Heart right ventricle (tissue), 16 donors: Measurements from ENCODE around the gene PRKCE. TPM values are rescaled to one million over a fixed set of nuclear protein-coding genes. Genes with fewer than 3 reads are reported as not detected.

Experiments
- ATAC-seq, 8 donors: fragments of 200-7000 bp; cut with Tn5 transposase; one replicate each; pipeline ENCODE4 v1.9.1; 2020; ENCODE audit warnings: mild to moderate bottlenecking in 8 of 8, moderate library complexity in 8 of 8, moderate number of reproducible peaks in 1 of 8
- DNase-seq, 2 donors: peaks; one replicate each; pipeline ENCODE4 v3.0.0-alpha.2; 2020
- H3K27ac ChIP-seq, 10 donors: fragments of 200-600 bp; sonication (generic) in 2 of 10; one replicate each; pipeline versions ENCODE4 v1.5.0 to v1.8.0; 2020 to 2022; ENCODE audit warnings: mild to moderate bottlenecking in 3 of 10
- H3K27me3 ChIP-seq, 7 donors: fragments of 200-600 bp; one replicate each; pipeline ENCODE4 v1.8.0; 2021 to 2022; ENCODE audit warnings: mild to moderate bottlenecking in 2 of 7
- H3K36me3 ChIP-seq, 9 donors: fragments of 200-600 bp; sonication (generic) in 1 of 9; one replicate each; pipeline versions ENCODE4 v1.5.0 to v1.8.0; 2020 to 2022; ENCODE audit warnings: mild to moderate bottlenecking in 2 of 9
- H3K4me1 ChIP-seq, 9 donors: fragments of 200-600 bp; sonication (generic) in 1 of 9; one replicate each; pipeline versions ENCODE4 v1.5.0 to v1.8.0; 2020 to 2022; ENCODE audit warnings: mild to moderate bottlenecking in 4 of 9
- H3K4me3 ChIP-seq, 10 donors: fragments of 200-600 bp; sonication (generic) in 2 of 10; one replicate each; pipeline versions ENCODE4 v1.5.0 to v1.8.0; 2020 to 2022; ENCODE audit warnings: mild to moderate bottlenecking in 7 of 10, moderate library complexity in 2 of 10
- H3K9me3 ChIP-seq, 11 donors: fragments of 200-600 bp in 10 of 11; sonication (generic) in 2 of 11; one replicate each; pipeline versions ENCODE4 v1.5.0 to v1.8.0; 2013 to 2022; ENCODE audit warnings: mild to moderate bottlenecking in 2 of 11, control low read depth in 1 of 11, moderate library complexity in 1 of 11
- CTCF ChIP-seq, 9 donors: fragments of 200-600 bp; sonication (generic) in 2 of 9; IDR thresholded peaks; one replicate each; pipeline versions ENCODE4 v1.5.0 to v1.8.0; 2021 to 2022; ENCODE audit warnings: antibody characterized with exemption in 9 of 9, mild to moderate bottlenecking in 5 of 9, moderate library complexity in 1 of 9
- WGBS, 2 donors: extraction: QIAGEN DNeasy Blood & Tissue Kit; methylation state at CpG; one replicate each; pipeline ENCODE4 v1.1.7; 2013; ENCODE audit warnings: inconsistent platforms in 1 of 2; 5-methylcytosine and 5-hydroxymethylcytosine counted together
- intact Hi-C, 10 donors: fragments of 100-400 bp; cut with DNase I; formaldehyde crosslinking; loops; one replicate each; pipeline versions ENCODE4 v1.11.1 to v1.14.2; 2022
- polyA plus RNA-seq, 2 donors: library from polyadenylated mRNA; stranded (reverse); fragments of 200-250 nt; gene quantifications; one replicate each; pipeline ENCODE4 v1.2.3, GENCODE V29; 2013
- total RNA-seq, 10 donors: library from RNA; stranded (reverse); fragmentation: NEBNext Ultra II Directional in 3 of 10; extraction: Animal tissue kit (Norgen Biotek cat#: 25700) in 3 of 10; gene quantifications; one replicate each; pipeline versions ENCODE4 v1.2.1 to v1.2.4, GENCODE V29; 2021 to 2023
- donor health status: Arrhythmogenic right ventricular cardiomyopathy.
- donor health status: ischemic (EF 13 %, LVEDD 7.1; RV severe dilation, severe dysfunction).
- donor health status: healthy with polysubstance abuse.
- donor health status: DM: no; HTN: yes; CAD: no.
- donor health status: DM: no; HTN: no; CAD: no.
- donor health status: ischemic (EF 25% LVEDD 6.9; RV normal size, moderate dysfunction).
- donor health status: ischemic (EF 25% LVEDD 5.7; RV mildly dilated, moderate dysfunction).
- donor health status: healthy.
- donor health status: DM: yes; HTN: yes; CAD: no.
- donor health status: Ischemic cardiomyopathy.
- donor health status: ischemic (EF 35%, LVEDD 5.7; RV mildly dilated, moderate dysfunction).
- donor health status: nonischemic (EF 11% LVEDD 7.7; RV severe dilation, severe dysfunction).
- donor health status: DM: yes; HTN: yes; CAD: no.
- donor health status: PGD.
- donor health status: ischemic (EF 29% LVEDD 5.4; RV normal size, mild dysfunction).
- donor health status: nonischemic (EF 23%, LVEDD 6.1; RV moderate dilation, normal function).

The PRKCE gene
- total and polyA plus RNA-seq, 12 donors = 3.7 to 22.7 (median 16.7) TPM

GRCh38 chr2:46195819-46196218 lies 544.3 kb downstream of the PRKCE start:
- intact Hi-C loops = no loop called here
- H3K4me3 ChIP-seq = no peak overlapping the region
- DNase-seq (no peak), ATAC-seq (peak in 2 of 8 donors; percentile 25 to 30)
- peak overlapping the region in 2 of 10 donors; percentile 21 to 49 for H3K27ac ChIP-seq
- no peaks in the 10 kb centered on the region for H3K27me3 ChIP-seq
- no peak for TF ChIP-seq CTCF (IDR thresholded peaks at IDR 0.05)
- WGBS, 2 donors = 88 to 92% methylated on average over 10 of the region's 10 CpGs
- no peaks in the 10 kb centered on the region for H3K36me3 ChIP-seq
- H3K4me1 ChIP-seq = peaks cover 21 to 50% (median 42%) of the 10 kb centered on the region in 9 donors
- no peaks in the 10 kb centered on the region for H3K9me3 ChIP-seq

- Histone ChIP-seq H3K27me3 (no peaks in the 10 kb centered on the region), H3K27ac (peak overlapping the region in 8 of 10 donors; percentile 26 to 67 (median 51)), H3K9me3 (peaks cover 0 to 3% (median 0%) of the 10 kb centered on the region in 11 donors), H3K4me3 (no peak overlapping the region), H3K36me3 (no peaks in the 10 kb centered on the region), H3K4me1 (peaks cover 21 to 56% (median 45%) of the 10 kb centered on the region in 9 donors)
- intact Hi-C loops = no loop called here
- 61 to 71% methylated on average over 5 of the region's 5 CpGs for WGBS, 2 donors
- TF ChIP-seq CTCF (IDR thresholded peaks at IDR 0.05) = no peak
- peak in 4 of 8 donors; percentile 10 to 20 (median 14) for ATAC-seq
- DNase-seq = no peak
Observed at GRCh38 chr2:46196871-46197462, 545.5 kb downstream of the PRKCE start.

GRCh38 chr2:46197672-46198071 lies 546.2 kb downstream of the PRKCE start:
- intact Hi-C loops = no loop called here
- no peak for TF ChIP-seq CTCF (IDR thresholded peaks at IDR 0.05)
- ATAC-seq = no peak
- peaks cover 21 to 56% (median 45%) of the 10 kb centered on the region in 9 donors for H3K4me1 ChIP-seq
- DNase-seq = no peak
- 76 to 81% methylated on average over 4 of the region's 4 CpGs for WGBS, 2 donors
- no peaks in the 10 kb centered on the region for H3K27me3 ChIP-seq
- H3K4me3 ChIP-seq = no peak overlapping the region
- no peaks in the 10 kb centered on the region for H3K36me3 ChIP-seq
- H3K27ac ChIP-seq = peak overlapping the region in 6 of 10 donors; percentile 26 to 67 (median 56)
- H3K9me3 ChIP-seq = peaks cover 0 to 3% (median 0%) of the 10 kb centered on the region in 11 donors

GRCh38 chr2:46198164-46198883 lies 546.8 kb downstream of the PRKCE start:
- intact Hi-C loops = no loop called here

More at GRCh38 chr2:46198164-46198883, 546.8 kb downstream of the PRKCE start:
- H3K9me3 ChIP-seq = peaks cover 0 to 3% (median 0%) of the 10 kb centered on the region in 11 donors
- WGBS, 2 donors = 95% methylated on average over 5 of the region's 5 CpGs
- ATAC-seq = no peak
- no peaks in the 10 kb centered on the region for H3K27me3 ChIP-seq
- no peak for TF ChIP-seq CTCF (IDR thresholded peaks at IDR 0.05)
- H3K4me3 ChIP-seq = no peak overlapping the region
- peak overlapping the region in 6 of 10 donors; percentile 5 to 86 (median 44) for H3K27ac ChIP-seq
- H3K36me3 ChIP-seq = no peaks in the 10 kb centered on the region
- H3K4me1 ChIP-seq = peaks cover 21 to 56% (median 45%) of the 10 kb centered on the region in 9 donors
- DNase-seq = no peak
